Osteocyte (in vitro differentiated cells): ENCODE data around the gene STEAP1. TPM values are rescaled to one million over a fixed set of nuclear protein-coding genes. Genes with fewer than 3 reads are reported as not detected.

ENCODE experiments used
- DNase-seq: peaks from one replicate; pipeline ENCODE4 v3.0.0; 2021; ENCODE audit warnings: mixed read lengths; ENCODE audit not compliant: unreplicated experiment; ENCODE audit errors: extremely low spot score
- H3K27ac Mint-ChIP-seq: one replicate; pipeline ENCODE4 v1.8.0; 2021; ENCODE audit warnings: mild to moderate bottlenecking, mixed read lengths; ENCODE audit not compliant: unreplicated experiment
- H3K27me3 Mint-ChIP-seq: one replicate; pipeline ENCODE4 v1.8.0; 2021; ENCODE audit warnings: mixed read lengths; ENCODE audit not compliant: unreplicated experiment
- H3K36me3 Mint-ChIP-seq: one replicate; pipeline ENCODE4 v1.8.0; 2021; ENCODE audit warnings: mixed read lengths; ENCODE audit not compliant: unreplicated experiment
- H3K4me1 Mint-ChIP-seq: one replicate; pipeline ENCODE4 v1.8.0; 2021; ENCODE audit warnings: mixed read lengths; ENCODE audit not compliant: unreplicated experiment
- H3K4me3 Mint-ChIP-seq: one replicate; pipeline ENCODE4 v1.8.0; 2021; ENCODE audit warnings: mild to moderate bottlenecking, moderate library complexity, mixed read lengths; ENCODE audit not compliant: unreplicated experiment
- H3K9me3 Mint-ChIP-seq: one replicate; pipeline ENCODE4 v1.8.0; 2021; ENCODE audit warnings: mixed read lengths; ENCODE audit not compliant: unreplicated experiment
- CTCF ChIP-seq: fragments of 200-600 bp; sonication (generic); IDR thresholded peaks from 2 replicates; pipeline ENCODE4 v1.5.0; 2021; ENCODE audit warnings: antibody characterized with exemption, mild to moderate bottlenecking, moderate library complexity
- total RNA-seq: library from RNA; stranded (reverse); gene quantifications from 2 replicates; pipeline ENCODE4 v1.2.1, GENCODE V29; 2021

STEAP1 gene
- total RNA-seq, 1 donor from 2014 or later = not detected

- no peaks in the 10 kb centered on the region for H3K36me3 Mint-ChIP-seq
These were observed 9.3 kb downstream of the STEAP1 start for GRCh38 chr7:90163534-90163933.

GRCh38 chr7:90165724-90166123 is 11.5 kb downstream of the STEAP1 start:
- Mint-ChIP-seq H3K27ac (no peak overlapping the region), H3K4me3 (no peak overlapping the region), H3K9me3 (peaks cover 5% of the 10 kb centered on the region), H3K4me1 (no peaks in the 10 kb centered on the region), H3K27me3 (peaks cover 13% of the 10 kb centered on the region), H3K36me3 (peaks cover 2% of the 10 kb centered on the region)
- TF ChIP-seq CTCF = no peak
- no peak for DNase-seq

More at GRCh38 chr7:90163534-90163933, 9.3 kb downstream of the STEAP1 start:
- H3K27me3 Mint-ChIP-seq = peaks cover 13% of the 10 kb centered on the region
- no peak overlapping the region for H3K4me3 Mint-ChIP-seq
- no peak overlapping the region for H3K27ac Mint-ChIP-seq
- no peak for DNase-seq
- H3K4me1 Mint-ChIP-seq = no peaks in the 10 kb centered on the region
- no peak for TF ChIP-seq CTCF
- no peaks in the 10 kb centered on the region for H3K9me3 Mint-ChIP-seq

GRCh38 chr7:90166153-90166552 is 11.9 kb downstream of the STEAP1 start:
- TF ChIP-seq CTCF = no peak
- Mint-ChIP-seq H3K4me1 (no peaks in the 10 kb centered on the region), H3K4me3 (no peak overlapping the region), H3K36me3 (peaks cover 2% of the 10 kb centered on the region), H3K27ac (no peak overlapping the region), H3K9me3 (peaks cover 8% of the 10 kb centered on the region), H3K27me3 (peaks cover 13% of the 10 kb centered on the region)
- no peak for DNase-seq

GRCh38 chr7:90167361-90167760 is 13.1 kb downstream of the STEAP1 start:
- no peak for DNase-seq
- H3K27me3 Mint-ChIP-seq = peaks cover 13% of the 10 kb centered on the region
- TF ChIP-seq CTCF = no peak
- no peak overlapping the region for H3K27ac Mint-ChIP-seq
- H3K4me1 Mint-ChIP-seq = no peaks in the 10 kb centered on the region
- H3K36me3 Mint-ChIP-seq = peaks cover 2% of the 10 kb centered on the region
- H3K9me3 Mint-ChIP-seq = peaks cover 16% of the 10 kb centered on the region
- H3K4me3 Mint-ChIP-seq = no peak overlapping the region

GRCh38 chr7:90169891-90170290 is 15.6 kb downstream of the STEAP1 start:
- DNase-seq = no peak
- Mint-ChIP-seq H3K27me3 (peaks cover 3% of the 10 kb centered on the region), H3K9me3 (peaks cover 16% of the 10 kb centered on the region), H3K4me1 (no peaks in the 10 kb centered on the region), H3K4me3 (no peak overlapping the region), H3K36me3 (peaks cover 2% of the 10 kb centered on the region), H3K27ac (no peak overlapping the region)
- TF ChIP-seq CTCF = no peak
